Calu3 (cell line): ENCODE measurements around the gene BFSP2. TPM values are rescaled to one million over a fixed set of nuclear protein-coding genes. Genes with fewer than 3 reads are reported as not detected.
"Not testable (repeated sequence)": the region's sequence is repeated elsewhere in the genome, so short reads cannot be mapped to it uniquely, and the experiment has no call there.

Experiments used
- BruUV-seq: library from RNA; stranded (reverse); fragments of 400-500 nt; replicated peaks from 2 replicates; lab custom pipeline; 2021; lab: Mats Ljungman, UMichigan
- CTCF ChIA-PET: fragments of 300-600 bp; sonication (Branson Sonifier 250); formaldehyde crosslinking; loops from one replicate; lab custom pipeline; 2022; ENCODE audit warnings: antibody characterized with exemption; lab: Charles Lee
- DNase-seq: peaks from one replicate; pipeline ENCODE4 v3.0.0; 2022
- H3K27ac Mint-ChIP-seq: one replicate; pipeline ENCODE4 v1.8.0; 2022; ENCODE audit warnings: mixed read lengths; ENCODE audit not compliant: unreplicated experiment
- H3K27me3 Mint-ChIP-seq: one replicate; pipeline ENCODE4 v1.8.0; 2022; ENCODE audit warnings: mixed read lengths; ENCODE audit not compliant: unreplicated experiment
- H3K36me3 Mint-ChIP-seq: one replicate; pipeline ENCODE4 v1.8.0; 2022; ENCODE audit warnings: mild to moderate bottlenecking, moderate library complexity, mixed read lengths; ENCODE audit not compliant: insufficient read depth, unreplicated experiment
- H3K4me1 Mint-ChIP-seq: one replicate; pipeline ENCODE4 v1.8.0; 2022; ENCODE audit warnings: mild to moderate bottlenecking, low read depth, mixed read lengths; ENCODE audit not compliant: unreplicated experiment
- H3K4me3 Mint-ChIP-seq: one replicate; pipeline ENCODE4 v1.8.0; 2022; ENCODE audit warnings: mild to moderate bottlenecking, low read depth, moderate library complexity, mixed read lengths; ENCODE audit not compliant: unreplicated experiment
- H3K9me3 Mint-ChIP-seq: one replicate; pipeline ENCODE4 v1.8.0; 2022; ENCODE audit warnings: low read depth, mixed read lengths; ENCODE audit not compliant: unreplicated experiment
- CTCF ChIP-seq: fragments of 200-600 bp; IDR thresholded peaks from one replicate; pipeline ENCODE4 v1.8.0; 2022; ENCODE audit warnings: antibody characterized with exemption; ENCODE audit not compliant: unreplicated experiment
- intact Hi-C: fragments of 100-400 bp; cut with micrococcal nuclease; formaldehyde crosslinking; loops from one replicate; pipeline ENCODE4 v1.10.0; 2022; ENCODE audit not compliant: unreplicated experiment
- total RNA-seq: library from RNA; stranded (reverse); gene quantifications from 2 replicates; pipeline ENCODE4 v1.2.3, GENCODE V29; 2022

The BFSP2 gene
- total RNA-seq, 1 experiment from 2014 or later, result not detected

GRCh38 chr3:133478624-133479023 lies 78.8 kb downstream of the BFSP2 start:
- Mint-ChIP-seq H3K27ac (no peak overlapping the region), H3K4me3 (no peak overlapping the region), H3K27me3 (no peaks in the 10 kb centered on the region), H3K9me3 (no peaks in the 10 kb centered on the region), H3K36me3 (peaks cover 7% of the 10 kb centered on the region), H3K4me1 (peaks cover 16% of the 10 kb centered on the region)
- BruUV-seq, result no TSS peak
- no peak for DNase-seq
- intact Hi-C loops, result no loop called here
- CTCF ChIA-PET, result interaction anchor here (0.8 to 2.0 kb wide), 3 partner anchors 11 to 56 kb away, joined by 3 to 14 read pairs (median 13); no protein-coding TSS in a partner anchor
- TF ChIP-seq CTCF, result no peak

- DNase-seq, result no peak
- H3K27me3 Mint-ChIP-seq, result no peaks in the 10 kb centered on the region
- TF ChIP-seq CTCF, result no peak
- H3K36me3 Mint-ChIP-seq, result peaks cover 7% of the 10 kb centered on the region
- peaks cover 2% of the 10 kb centered on the region for H3K9me3 Mint-ChIP-seq
- peaks cover 16% of the 10 kb centered on the region for H3K4me1 Mint-ChIP-seq
- no peak overlapping the region for H3K4me3 Mint-ChIP-seq
- H3K27ac Mint-ChIP-seq, result peak overlapping the region; percentile 94
- intact Hi-C loops, result no loop called here
- TSS peak; percentile 93 for BruUV-seq
- CTCF ChIA-PET, result interaction anchor here (0.7 to 2.4 kb wide), 11 partner anchors 9 to 1672 kb away, joined by 3 to 15 read pairs (median 5); partner anchors contain the start of gene CDV3
These were observed 79.5 kb downstream of the BFSP2 start for GRCh38 chr3:133479401-133479800.

GRCh38 chr3:133479895-133480669 lies 80.2 kb downstream of the BFSP2 start:
- H3K27me3 Mint-ChIP-seq, result no peaks in the 10 kb centered on the region
- BruUV-seq, result TSS peak; percentile 91
- peaks cover 16% of the 10 kb centered on the region for H3K4me1 Mint-ChIP-seq
- H3K27ac Mint-ChIP-seq, result peak overlapping the region; percentile 94
- peaks cover 3% of the 10 kb centered on the region for H3K9me3 Mint-ChIP-seq
- H3K4me3 Mint-ChIP-seq, result peak overlapping the region; percentile 3
- no peak for TF ChIP-seq CTCF
- peak; percentile 79 for DNase-seq
- CTCF ChIA-PET, result interaction anchor here (0.7 to 2.4 kb wide), 15 partner anchors 9 to 1672 kb away, joined by 3 to 15 read pairs (median 5); partner anchors contain the start of gene CDV3
- H3K36me3 Mint-ChIP-seq, result peaks cover 7% of the 10 kb centered on the region
- intact Hi-C loops, result loop anchor here (2.0 kb wide), 1 partner anchor 93 kb away; the partner anchor contains the start of gene CDV3

GRCh38 chr3:133482474-133482873 lies 82.6 kb downstream of the BFSP2 start:
- peaks cover 16% of the 10 kb centered on the region for H3K4me1 Mint-ChIP-seq
- CTCF ChIA-PET, result interaction anchor here (0.7 kb wide), 1 partner anchor 95 kb away, joined by 3 read pairs; no protein-coding TSS in a partner anchor
- H3K27me3 Mint-ChIP-seq, H3K4me3 Mint-ChIP-seq, H3K27ac Mint-ChIP-seq, BruUV-seq, H3K9me3 Mint-ChIP-seq, DNase-seq, H3K36me3 Mint-ChIP-seq, intact Hi-C loops: not testable (repeated sequence)
